NCI-H2227 (cell line): ENCODE results near the gene BAIAP2L1.
"Not testable (repeated sequence)": the region's sequence is repeated elsewhere in the genome, so short reads cannot be mapped to it uniquely, and the experiment has no call there.

Experiments used
- DNase-seq: peaks from one replicate; lab custom pipeline; 2025; ENCODE audit not compliant: unreplicated experiment; lab: John Stamatoyannopoulos, UW

BAIAP2L1 gene

DNA sequence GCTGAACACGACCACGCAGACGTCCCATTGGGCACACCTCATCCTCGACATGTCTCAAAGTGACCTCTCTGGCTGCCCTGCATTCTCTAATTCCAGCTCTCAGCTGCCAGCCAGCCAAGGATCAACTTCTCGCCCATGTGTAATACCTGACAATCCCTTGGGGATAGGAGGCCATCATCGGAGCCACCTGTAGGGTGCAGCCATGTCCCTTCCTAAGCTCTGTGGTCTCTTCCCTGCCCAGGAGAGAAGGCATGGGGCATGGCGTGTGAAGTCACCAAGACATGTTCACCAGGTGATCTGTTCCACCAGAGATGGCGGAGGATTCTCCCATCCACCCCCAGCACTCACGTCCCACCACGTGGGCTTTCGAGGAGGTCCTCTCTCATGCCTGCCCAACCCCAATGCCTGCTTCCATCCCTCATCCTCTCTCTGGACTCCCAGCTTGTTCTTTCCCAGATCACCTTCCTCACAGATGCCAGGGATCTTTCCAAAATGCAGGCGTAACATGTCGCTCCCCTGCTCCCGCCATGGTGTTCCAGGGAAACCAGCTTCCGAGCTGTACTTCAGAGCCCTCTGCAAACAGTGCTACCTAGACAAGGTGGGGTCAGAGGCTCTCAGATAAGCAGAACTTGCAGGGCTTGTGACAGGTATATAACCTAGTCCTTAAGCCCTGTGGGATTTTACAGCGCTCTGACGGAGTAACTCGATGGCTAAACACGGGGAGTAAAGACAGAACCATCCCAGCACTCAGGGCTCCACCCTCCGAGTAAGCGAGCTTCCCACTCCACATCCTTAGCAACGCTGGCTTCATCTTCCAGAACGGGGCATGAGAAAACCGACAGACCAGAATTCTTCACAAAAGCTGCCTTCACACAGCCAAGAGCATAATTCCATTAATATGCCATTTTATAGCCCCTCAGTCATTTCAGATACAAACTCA is 78.3 kb downstream of the BAIAP2L1 start:
- no peak for DNase-seq

- DNase-seq = no peak
Observed at GRCh38 chr7:98321301-98321700, 79.6 kb downstream of the BAIAP2L1 start.

DNA sequence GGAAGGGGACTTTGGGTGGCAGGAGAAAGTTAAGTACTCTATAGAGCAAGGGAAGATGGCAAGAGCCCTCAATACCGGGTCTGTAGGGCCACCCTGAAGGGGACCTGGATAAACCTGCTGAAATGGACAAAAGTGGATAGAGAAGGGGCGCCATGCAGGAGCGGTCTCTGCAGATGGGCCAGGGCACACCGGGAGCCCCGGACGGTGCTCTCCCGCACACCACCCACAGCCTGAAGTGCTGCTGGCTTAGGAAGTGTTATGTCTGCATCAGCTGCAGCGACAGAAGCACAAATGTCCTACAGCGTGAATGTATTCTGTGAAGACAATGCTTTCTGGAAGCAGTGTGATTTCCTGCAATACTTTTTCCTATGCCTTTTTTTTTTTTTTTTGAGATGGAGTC is 81.7 kb downstream of the BAIAP2L1 start:
- DNase-seq = no peak

GRCh38 chr7:98317366-98318040 is 83.4 kb downstream of the BAIAP2L1 start:
- DNase-seq = no peak

DNA sequence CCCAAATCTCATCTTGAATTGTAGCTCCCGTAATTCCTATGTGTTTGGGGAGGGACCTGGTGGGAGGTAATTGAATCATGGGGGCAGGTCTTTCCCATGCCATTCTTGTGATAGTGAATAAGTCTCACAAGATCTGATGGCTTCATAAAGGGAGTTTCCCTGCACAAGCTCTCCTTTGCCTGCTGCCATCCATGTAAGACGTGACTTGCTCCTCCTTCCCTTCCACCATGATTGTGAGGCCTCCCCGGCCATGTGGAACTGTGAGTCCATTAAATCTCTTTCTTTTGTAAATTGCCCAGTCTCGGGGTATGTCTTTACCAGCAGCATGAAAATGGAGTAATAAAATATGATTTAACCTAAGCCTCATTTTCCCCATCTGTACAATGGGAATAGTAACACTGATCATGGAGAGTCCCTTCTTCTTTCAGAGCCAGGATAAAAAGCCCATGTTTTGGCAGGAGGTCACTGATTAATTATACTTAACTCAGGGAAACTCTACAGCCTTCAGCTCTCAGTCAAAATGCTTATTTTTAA is 84.8 kb downstream of the BAIAP2L1 start:
- DNase-seq = not testable (repeated sequence)

- no peak for DNase-seq
Observed at GRCh38 chr7:98315318-98315993, 85.4 kb downstream of the BAIAP2L1 start.

DNA sequence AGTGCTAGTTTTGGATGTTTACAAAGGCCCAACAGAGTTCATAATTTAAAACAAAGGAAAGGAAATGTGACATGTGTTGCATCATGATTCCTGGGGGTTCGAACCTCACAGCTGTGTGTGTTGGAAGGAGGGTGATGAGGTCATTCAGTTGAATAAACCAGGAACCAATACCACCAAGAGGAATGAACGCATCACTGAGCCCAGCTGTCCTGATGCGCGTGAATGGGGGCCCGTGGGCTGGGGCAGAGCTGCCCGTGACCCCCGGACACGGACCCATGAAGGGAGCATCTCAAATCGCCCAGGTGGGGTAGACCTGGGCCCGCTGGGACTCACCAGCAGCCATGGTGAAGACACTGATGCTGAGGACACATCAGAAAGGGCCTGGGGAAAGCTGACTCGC is 86.4 kb downstream of the BAIAP2L1 start:
- no peak for DNase-seq

DNA sequence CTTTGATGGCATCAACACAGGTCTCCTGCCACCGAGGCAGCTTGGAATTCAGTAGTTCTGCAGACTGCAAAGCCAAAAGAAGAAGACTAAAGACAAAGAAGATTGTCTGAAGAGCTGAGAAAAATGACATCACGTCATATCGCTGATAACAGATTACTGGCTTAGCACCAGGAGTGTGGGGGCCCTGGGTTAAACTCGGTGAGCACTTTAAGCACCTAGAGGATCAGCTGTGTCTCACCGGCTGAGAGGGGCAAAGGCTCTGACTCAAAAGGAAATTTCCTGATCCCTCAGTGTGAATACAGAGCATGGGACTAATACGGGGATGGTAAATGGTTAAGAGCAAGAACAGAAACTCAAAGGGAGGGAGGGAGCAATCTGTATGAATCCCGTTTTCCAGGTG is 88.7 kb downstream of the BAIAP2L1 start:
- no peak for DNase-seq

- DNase-seq = no peak
Observed at GRCh38 chr7:98309566-98309965, 91.3 kb downstream of the BAIAP2L1 start.

DNA sequence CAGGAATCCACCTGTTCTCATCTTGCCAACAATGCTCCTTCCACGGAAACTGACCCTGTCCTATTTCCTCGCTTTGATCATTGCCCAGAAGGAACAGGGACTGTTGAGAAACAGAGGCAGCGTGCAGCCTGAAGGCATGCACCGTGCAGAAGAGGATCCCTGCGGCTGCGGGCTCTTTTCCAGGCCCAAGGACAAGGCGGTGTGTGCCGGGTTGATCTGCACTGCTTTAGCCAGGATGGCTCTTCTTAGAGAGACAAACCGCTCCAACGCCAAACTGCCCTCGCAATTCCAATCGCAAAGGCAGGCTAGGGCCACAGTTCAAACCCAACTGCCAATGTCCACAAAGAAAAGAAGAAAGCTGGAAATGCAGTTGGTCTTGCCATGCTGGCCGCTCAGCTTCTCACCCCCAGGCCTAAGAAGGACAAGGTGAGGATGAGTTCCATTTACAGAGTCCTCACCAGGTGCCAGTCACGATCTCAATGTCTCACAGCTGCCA is 92.9 kb downstream of the BAIAP2L1 start:
- DNase-seq = no peak

DNA sequence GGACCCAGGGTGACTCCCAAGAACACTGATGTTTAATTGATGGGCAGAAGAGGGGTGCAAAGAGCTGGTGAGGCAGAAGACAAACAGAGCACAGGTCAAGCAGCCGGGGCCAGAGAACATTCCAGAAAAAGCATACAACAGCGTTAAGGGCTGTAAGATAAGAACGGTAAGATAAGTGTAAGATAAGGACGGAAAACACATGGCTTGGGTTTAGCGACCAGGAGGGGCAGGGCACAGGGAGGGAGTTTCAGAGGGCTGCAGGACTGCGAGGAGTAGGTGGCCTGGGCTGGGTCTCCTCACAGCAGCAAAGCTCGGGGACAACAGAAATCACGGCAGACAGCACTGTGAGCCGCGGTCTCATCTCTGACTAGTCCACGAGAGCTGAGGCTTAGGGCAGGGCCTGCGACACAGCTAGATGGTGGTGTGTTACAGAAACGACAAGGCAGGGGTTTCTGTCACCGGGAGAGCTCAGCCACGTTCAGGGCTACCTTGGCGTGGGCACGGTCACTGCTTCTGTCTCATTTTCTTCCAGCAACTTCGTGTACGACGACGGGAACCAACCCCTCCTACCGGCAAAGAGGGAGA is 94.8 kb downstream of the BAIAP2L1 start:
- DNase-seq = no peak

DNA sequence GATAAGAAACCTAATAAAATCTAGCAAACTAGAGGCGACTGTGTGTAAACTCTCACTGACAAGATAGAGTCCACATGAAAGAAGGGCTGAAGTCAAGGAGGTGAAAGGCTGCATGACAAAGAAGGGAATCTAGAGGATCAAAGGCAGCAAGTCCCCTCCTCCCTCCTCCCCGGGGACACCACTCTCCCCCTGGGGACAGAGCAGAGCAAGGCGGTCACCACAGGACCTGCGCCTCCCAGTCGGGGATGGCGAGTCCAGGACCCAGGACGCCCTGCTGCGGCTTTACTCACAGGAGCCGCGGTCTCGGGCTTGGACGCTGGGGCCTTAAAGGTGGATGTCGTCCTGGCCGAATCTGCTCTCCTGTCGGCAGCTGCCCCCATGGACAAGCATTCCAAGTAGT is 97.0 kb downstream of the BAIAP2L1 start:
- no peak for DNase-seq

DNA sequence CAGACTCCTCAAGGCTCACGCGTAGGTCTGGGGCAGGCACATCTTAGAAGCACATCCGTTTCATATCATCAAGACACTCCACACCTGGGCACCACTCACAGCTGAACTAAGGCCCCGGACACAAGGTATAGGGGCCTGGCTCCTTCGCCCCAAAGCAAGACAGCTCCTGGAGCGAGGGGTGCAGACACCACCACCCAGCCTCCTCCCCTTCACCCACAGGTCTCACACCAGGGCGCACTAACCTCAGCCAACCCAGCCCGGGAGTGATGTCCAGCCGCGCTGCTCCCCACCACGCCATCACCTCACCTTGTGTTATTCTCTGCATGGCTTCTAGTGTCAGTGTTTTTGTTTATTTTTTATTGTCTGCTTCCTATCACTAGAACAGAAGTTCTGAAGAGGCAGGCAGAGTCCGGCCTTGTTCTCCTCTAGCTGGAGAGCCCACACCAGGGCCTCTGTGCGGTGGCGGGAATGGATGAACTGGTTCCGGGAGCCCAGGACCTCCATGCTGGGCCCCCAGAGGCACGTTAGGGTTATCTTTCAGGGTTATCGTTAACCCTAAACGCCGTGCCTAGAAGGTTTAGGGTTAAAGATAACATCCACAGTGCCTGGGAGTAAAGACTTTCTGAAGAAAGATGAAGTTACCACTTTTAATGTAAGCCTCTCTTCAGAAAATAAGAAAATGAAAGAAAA is 97.6 kb downstream of the BAIAP2L1 start:
- no peak for DNase-seq

DNA sequence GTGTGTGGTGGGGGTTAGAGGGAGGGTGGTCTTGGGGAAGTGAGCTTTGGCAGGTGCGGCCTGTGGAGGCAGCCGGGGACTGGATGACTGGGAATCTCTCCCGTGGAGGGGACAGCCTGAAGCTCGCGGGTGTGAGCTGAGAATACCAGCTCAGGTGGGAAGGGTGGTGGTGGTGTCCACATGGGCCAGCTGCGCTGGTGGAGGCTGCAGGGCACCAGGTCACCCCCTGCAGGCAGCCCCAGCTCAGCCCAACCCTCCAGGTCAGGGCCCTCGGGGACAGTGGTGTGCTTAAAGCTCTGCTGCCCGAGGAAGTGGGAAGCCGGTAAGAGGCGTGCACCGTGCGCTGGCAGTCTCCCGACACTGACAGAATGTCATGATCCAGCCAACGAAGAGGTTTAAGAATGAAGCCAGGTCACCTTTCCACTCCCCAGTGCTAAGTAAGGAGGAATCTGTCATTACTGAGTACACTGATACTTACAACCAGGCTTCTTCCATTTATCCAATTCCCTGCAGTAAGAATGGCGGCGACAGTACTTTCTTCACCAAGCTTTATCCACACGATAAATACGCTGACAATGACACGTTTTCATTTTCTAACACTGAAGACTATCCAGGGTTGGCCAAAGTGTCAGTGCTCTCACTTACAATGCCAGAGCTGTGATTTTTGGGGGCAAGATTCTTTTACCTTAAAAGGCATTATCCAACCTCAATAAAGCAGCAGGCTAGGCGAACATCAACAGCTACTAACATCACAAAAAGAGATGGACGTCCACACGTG is 99.0 kb downstream of the BAIAP2L1 start:
- no peak for DNase-seq

DNA sequence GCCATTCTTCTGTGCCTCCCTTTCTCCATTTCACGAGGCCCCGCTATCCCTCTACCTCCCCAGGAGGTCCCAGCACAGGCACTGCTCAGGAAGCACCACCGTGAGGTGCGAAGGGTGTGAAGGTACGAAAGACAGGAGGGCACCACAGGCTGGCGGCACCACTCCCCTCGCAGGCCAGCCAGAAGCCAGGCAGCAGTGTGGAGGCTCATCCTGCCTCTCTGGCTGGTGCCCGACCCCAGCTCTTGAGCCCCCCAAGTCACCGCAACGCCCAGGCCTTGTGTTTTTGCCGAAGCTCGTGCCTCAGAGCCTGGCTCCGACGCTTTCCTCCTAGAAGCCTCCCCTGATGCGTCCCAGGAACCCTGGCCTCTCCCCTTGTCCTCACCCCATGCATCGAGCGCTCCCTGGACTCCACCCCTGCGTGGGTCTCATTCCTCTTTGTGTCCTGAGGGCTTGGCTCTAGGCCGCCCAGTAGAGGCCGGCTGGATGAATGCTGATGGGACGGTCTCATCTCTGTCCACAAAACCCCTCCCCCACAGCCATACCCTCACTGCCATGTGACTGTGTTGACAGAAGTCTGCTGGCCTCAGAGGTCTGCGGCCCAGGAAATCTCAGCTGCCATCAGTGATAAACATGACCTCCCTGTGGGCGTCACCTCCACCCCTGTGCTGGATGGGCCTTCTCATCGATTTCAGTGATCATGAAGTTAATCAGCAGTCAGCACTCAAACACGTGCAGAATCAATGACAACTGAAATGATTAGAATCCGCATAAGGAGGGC is 100.1 kb downstream of the BAIAP2L1 start:
- no peak for DNase-seq

GRCh38 chr7:98297626-98298286 is 103.1 kb downstream of the BAIAP2L1 start:
- DNase-seq = no peak

DNA sequence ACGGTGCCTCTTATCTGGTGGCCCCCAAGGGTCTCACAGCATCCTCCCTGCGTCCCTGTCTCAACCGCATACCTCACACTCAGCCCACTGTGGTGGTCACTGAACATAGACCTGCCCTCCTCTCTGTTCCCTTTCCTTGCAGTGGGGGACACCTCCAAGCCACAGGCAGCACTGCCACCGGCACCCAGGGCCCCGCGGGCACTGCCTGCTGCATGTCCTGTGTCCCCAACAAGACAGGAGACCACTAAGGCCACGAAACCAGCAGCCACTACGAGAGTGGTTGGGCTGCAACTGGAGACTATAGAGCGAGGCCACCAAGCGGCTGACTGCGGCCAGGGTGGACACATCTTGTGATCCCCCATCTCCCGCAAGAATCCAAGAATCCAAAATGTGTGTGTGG is 104.1 kb downstream of the BAIAP2L1 start:
- no peak for DNase-seq

DNA sequence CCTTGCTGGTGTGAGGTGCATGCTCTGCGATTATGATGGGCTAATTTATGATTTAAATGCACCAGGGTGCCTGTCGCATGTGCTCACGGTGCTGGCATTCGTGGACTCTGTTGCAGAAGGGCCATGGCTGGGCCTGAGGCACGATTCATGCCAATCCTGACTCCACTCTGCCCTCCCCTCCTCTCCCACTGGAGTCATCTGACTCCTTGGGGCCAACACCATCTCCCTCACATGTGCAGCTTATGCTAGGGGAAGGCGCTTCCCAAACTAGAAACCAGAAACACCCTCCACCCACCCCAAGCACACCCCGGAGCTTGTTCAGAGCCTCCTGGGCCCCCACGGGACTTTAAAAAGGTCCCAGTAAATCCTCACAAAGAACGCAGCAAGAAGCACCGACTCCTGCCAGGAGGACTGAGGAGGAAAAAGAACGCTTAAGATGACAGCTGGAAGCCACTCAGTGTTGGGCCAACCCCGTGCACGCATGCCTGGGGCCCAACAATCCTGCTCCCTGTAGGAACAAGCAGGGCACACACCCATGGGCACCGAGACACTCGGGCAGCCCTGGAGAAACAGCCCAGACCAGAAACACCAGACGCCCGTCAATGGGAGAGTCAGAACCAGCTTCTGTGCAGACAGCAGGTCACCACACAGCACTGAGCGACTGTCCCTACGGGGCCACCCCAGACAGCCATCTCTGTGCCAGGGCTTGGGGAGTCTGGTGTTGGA is 105.3 kb downstream of the BAIAP2L1 start:
- no peak for DNase-seq
